GM18502 (cell line): Measurements from ENCODE around the gene RBFOX2.
"Not testable (repeated sequence)": the region's sequence is repeated elsewhere in the genome, so short reads cannot be mapped to it uniquely, and the experiment has no call there.

ENCODE experiments used
- ATAC-seq: cut with Tn5 transposase; IDR thresholded peaks from one replicate; pipeline ENCODE4 v1.9.1; 2021; ENCODE audit warnings: mild to moderate bottlenecking; ENCODE audit not compliant: unreplicated experiment, poor library complexity

RBFOX2 gene

GRCh38 chr22:35728639-35729308 is 299.9 kb downstream of the RBFOX2 start:
- no peak for ATAC-seq

GRCh38 chr22:35727436-35727835 is 301.2 kb downstream of the RBFOX2 start:
- ATAC-seq, result no peak

- no peak for ATAC-seq
Observed at GRCh38 chr22:35726933-35727332, 301.7 kb downstream of the RBFOX2 start.

- ATAC-seq, result no peak
Observed at GRCh38 chr22:35726398-35726797, 302.2 kb downstream of the RBFOX2 start.

GRCh38 chr22:35725521-35725920 is 303.1 kb downstream of the RBFOX2 start:
- ATAC-seq, result no peak

- no peak for ATAC-seq
Observed at GRCh38 chr22:35721960-35722359, 306.7 kb downstream of the RBFOX2 start.

- ATAC-seq, result no peak
Observed at GRCh38 chr22:35719212-35719875, 309.3 kb downstream of the RBFOX2 start.

- no peak for ATAC-seq
Observed at GRCh38 chr22:35717572-35717971, 311.1 kb downstream of the RBFOX2 start, which contains the start of gene APOL5. Gene APOL5 (plus strand): TSS chr22:35717872. CDS start chr22:35717872, 0 bp downstream.

GRCh38 chr22:35712672-35713071 is 316.0 kb downstream of the RBFOX2 start:
- no peak for ATAC-seq

GRCh38 chr22:35711336-35711735 is 317.3 kb downstream of the RBFOX2 start:
- ATAC-seq, result no peak

- no peak for ATAC-seq
Observed at GRCh38 chr22:35708917-35709316, 319.7 kb downstream of the RBFOX2 start.

- ATAC-seq, result no peak
Observed at GRCh38 chr22:35708453-35708852, 320.2 kb downstream of the RBFOX2 start.

- no peak for ATAC-seq
Observed at GRCh38 chr22:35705141-35705540, 323.5 kb downstream of the RBFOX2 start.

GRCh38 chr22:35703861-35704584 is 324.6 kb downstream of the RBFOX2 start:
- ATAC-seq, result no peak

- ATAC-seq, result not testable (repeated sequence)
Observed at GRCh38 chr22:35699852-35700251, 328.8 kb downstream of the RBFOX2 start.

- ATAC-seq, result no peak
Observed at GRCh38 chr22:35697142-35697541, 331.5 kb downstream of the RBFOX2 start.

GRCh38 chr22:35695202-35695601 is 333.4 kb downstream of the RBFOX2 start:
- ATAC-seq, result no peak

- ATAC-seq, result no peak
Observed at GRCh38 chr22:35690001-35690400, 338.6 kb downstream of the RBFOX2 start.

- no peak for ATAC-seq
Observed at GRCh38 chr22:35688913-35689675, 339.5 kb downstream of the RBFOX2 start.
